NCI-H460 (cell line): ENCODE results near the gene MAP4K3. TPM values are rescaled to one million over a fixed set of nuclear protein-coding genes. Genes with fewer than 3 reads are reported as not detected.
"Not testable (repeated sequence)": the region's sequence is repeated elsewhere in the genome, so short reads cannot be mapped to it uniquely, and the experiment has no call there.

Experiments used
- DNase-seq: peaks from one replicate; pipeline ENCODE4 v3.0.0-alpha.2; 2016; ENCODE audit warnings: low read depth; ENCODE audit errors: extremely low read depth
- total RNA-seq: library from RNA; depleted of rRNA; stranded (reverse); fragments of >200 nt; shearing (Covaris generic); gene quantifications from 2 replicates; pipeline ENCODE4 v1.2.3, GENCODE V29; 2014

Gene MAP4K3
- total RNA-seq, 1 experiment from 2014 or later: 30.5 TPM

- no peak for DNase-seq
These were observed 184.1 kb downstream of the MAP4K3 start for GRCh38 chr2:39252888-39253518.

DNA sequence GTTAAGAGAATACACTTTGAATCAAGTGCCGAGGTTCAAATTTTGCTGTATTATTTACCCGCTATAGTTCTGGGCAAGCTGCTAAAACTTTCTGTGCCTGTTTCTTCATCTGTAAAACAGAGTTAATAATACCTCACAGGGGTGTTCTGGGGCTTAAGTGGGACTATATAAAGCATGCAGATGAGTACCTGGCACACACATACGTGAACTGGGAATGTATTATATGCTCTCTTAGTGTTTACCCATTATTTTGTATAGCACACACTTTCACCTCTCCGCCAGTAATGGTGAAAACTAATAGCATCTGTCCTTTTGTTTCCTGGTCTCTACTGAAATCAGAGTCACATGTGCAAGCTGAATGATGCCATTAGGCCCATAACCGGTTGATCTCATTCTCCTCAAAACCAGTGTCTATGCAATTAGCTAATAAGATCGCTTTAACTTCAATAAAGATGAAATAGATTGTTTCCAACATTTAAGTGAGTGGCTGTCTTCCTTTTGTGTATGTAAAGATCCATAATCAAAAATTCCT, 189.5 kb downstream of the MAP4K3 start:
- DNase-seq: no peak

DNA sequence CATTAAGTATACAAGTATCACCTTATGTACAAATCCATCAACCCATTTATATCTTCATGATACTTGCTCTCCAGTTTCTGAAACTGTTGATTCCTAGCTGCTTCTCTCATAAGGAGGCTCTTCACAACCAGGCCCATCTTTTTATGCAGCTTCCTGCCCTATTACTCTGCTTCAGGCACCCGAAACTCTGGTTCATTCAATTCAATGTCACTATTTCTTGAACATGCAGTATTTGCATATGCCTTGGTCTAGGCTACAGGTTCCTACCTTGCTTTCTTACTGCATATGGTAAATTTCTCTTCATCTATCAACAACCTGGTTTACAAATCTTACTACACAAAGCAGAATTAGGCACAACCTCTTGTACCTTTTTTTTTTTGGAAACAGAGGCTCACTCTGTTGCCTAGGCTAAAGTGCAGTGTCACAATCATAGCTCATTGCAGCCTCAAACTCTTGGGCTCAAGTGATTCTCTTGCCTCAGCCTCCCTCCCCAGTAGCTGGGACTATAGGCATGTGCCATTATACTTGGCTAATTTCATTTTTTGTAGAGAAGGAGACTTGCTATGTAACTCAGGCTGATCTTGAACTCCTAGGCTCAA, 190.6 kb downstream of the MAP4K3 start:
- DNase-seq: no peak

DNA sequence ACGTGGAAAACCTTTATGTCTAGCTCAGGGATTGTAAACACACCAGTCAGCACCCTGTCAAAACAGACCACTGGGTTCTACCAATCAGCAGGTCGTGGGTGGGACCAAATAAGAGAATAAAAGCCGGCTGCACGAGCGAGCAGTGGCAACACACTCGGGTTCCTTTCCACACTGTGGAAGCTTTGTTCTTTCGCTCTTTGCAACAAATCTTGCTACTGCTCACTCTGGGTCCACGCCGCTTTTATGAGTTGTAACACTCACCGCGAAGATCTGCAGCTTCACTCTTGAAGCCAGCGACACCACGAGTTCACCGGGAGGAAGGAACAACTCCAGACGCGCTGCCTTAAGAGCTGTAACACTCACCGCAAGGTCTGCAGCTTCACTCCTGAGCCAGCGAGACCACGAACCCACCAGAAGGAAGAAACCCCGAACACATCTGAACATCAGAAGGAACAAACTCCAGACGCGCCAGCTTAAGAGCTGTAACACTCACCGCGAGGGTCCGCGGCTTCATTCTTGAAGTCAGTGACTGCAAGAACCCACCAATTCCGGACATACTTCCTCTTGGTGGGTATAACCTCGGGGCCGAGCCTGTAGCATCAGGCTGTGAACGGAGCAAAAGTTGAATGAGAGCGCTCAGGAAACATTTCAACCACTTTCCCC, 192.0 kb downstream of the MAP4K3 start:
- DNase-seq: not testable (repeated sequence)

- not testable (repeated sequence) for DNase-seq
These were observed 192.7 kb downstream of the MAP4K3 start for GRCh38 chr2:39244241-39244862.

- no peak for DNase-seq
These were observed 193.5 kb downstream of the MAP4K3 start, which contains the start of gene CDKL4 for GRCh38 chr2:39243469-39244123. Gene CDKL4 (minus strand): TSS chr2:39243970.

DNA sequence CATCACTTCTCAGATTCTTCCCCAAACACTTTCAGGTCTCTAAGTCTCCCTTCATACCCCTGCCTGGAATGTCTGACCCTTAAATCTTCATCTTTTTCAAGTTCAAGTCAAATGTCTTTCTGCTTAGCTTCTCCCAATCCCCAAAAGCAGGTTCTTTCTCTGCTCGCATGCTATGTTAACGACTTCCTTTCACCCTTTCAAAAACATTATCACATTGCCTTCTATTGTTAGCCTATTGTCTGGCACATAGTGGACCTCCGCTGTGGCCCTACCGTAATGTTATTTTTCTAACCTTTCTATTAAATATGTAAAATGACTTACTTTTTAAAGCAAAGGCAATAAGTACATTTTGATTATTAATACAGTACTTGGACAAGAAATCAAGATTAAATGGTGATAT, 195.5 kb downstream of the MAP4K3 start:
- DNase-seq: no peak

DNA sequence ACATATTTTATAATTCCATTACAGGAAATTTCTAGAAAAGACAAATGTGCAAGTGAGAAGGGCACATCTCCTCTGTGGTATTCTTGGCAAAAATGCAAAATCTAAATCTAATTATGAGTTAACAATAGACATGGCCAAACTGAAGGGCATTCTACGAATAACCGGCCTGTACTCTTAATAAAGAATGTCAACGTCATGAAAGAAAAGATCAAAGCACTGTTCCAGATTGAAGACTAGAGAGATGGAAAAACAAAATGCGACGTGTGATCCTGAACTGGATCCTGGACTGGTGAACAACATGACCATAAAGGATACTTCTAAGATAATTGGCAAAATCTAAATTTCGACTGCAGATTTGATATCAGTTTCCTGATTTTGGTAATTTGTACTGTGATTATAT, 196.3 kb downstream of the MAP4K3 start:
- no peak for DNase-seq

- DNase-seq: no peak
These were observed 202.3 kb downstream of the MAP4K3 start for GRCh38 chr2:39234754-39235153.

GRCh38 chr2:39232141-39232540, 204.9 kb downstream of the MAP4K3 start:
- no peak for DNase-seq

DNA sequence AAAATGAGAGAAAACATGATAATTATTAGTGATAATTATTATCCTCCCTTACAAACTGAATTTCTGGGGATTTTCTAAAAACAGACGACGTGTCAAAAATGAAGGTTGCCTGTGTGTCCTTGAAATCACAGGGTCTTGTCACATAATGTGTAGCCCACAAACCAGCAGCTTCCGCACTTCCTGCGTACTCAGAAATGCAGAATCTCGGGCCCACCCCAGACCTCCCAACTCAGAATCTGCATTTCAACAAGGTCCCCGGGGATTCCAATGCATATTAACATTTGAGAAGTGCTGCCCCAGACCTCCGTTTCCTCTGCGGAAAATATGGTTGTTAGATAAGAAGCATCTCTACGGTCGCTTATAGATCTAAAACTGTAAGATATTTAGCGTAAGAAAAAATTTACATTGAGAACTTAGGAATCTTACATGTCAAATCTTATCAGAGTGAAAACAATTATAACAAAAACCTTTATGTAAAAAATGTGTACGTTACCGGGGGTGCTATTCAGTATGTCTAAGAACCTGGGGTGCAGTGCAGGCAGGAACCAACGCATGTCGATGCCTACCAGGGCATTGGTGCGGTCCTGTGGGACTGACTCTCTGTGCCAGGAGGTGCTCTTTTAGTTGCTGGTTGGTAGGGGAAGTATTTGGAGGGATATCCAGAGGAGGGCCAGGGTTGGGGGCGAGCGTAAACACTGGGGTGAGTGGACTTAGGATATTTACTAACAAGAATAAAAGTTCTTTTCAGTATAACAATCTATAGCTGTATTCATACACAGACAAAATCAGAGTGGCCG, 208.5 kb downstream of the MAP4K3 start:
- DNase-seq: no peak

DNA sequence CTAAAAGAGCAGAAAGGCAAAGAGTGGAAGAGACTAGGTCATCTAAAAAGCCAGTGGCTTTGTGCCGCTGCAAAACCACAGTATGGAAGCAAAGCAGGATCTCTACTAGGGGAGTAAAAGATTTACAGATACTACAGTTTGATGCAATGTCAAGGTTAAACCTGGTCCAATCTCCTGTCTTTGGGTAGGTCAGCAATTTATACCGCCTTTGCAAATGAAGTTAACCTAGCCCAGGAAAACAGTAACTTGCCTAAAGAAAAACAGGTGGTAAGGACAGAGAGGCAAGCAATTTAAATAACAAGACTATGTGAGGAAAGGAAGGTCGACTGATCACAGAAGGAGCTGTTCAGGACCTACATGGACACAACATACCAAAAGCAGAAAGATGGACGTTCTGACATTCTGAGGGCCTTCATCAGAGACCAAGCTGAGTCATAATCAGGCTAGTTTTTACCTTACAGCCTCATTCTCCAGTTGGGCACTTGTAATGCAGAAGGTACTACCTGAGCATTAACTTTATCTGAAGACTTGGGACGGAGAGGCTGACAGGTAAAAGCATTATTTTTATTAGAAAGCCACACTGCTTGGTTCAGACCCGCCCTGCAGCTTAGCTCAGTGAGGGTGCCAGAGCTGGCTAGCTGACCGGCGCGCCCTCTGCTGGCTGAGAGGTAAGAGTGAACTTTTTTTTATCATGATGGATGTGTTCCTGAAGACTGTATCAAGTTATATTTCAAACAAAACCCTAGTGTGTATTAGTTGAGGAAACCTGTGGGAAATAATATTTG, 209.3 kb downstream of the MAP4K3 start:
- peak; percentile 57 for DNase-seq

DNA sequence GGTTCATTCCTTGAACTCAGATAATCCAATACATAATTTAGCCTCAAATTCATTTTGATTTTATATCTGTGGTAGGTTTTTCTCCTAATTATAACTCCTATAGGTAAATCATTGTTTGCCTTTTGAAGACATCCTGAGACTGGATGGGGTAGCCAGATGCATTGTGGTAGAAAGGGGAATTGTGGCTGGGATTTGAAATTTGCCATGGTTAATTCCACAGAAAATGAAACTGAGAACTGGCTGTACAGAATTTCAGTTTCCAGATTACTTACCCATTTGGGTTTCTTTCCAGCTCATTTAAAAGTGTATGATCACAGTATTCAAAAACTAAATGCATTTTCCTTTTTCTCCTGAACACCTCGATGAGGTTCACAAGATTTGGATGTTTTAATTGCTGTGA, 211.5 kb downstream of the MAP4K3 start:
- no peak for DNase-seq

- no peak for DNase-seq
These were observed 213.2 kb downstream of the MAP4K3 start for GRCh38 chr2:39223909-39224308.

DNA sequence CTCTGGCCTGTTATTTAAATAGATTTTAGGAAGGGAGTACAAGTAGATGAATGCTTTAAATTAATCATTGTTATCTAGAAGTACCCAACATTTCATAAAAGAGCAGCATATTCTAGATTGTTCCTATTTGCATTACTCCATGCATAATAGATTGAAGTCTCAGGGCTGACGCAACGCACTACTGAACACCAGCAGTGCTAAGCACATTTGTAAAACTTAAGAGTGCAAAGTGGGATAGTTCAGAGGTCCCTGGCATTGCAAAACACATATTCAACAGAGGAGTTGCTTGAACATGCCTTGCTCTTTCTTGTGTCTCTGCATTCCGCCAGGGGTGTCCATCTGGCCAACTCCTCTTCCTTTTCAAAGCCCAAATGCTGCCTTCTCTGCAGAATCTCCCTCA, 215.6 kb downstream of the MAP4K3 start:
- no peak for DNase-seq

DNA sequence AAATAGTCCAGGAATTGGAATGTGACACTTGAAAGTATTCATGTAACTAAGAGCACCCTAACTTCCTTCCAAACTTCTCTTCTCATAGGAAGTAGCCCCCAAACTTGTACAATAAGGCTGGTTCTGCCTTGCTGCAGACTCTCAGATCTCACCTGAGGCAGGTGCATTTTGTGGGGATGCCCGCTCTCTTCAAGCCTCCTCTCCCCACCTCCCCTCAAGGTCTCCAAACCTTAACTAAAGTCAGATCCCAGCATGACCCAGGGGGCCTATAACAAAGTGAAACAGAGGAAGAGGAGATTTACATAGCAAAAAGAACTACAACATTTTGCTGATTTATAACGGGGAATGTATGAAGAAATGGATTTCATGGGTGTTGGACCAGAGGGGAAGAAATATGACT, 216.9 kb downstream of the MAP4K3 start:
- DNase-seq: no peak

GRCh38 chr2:39218391-39218790, 218.7 kb downstream of the MAP4K3 start:
- DNase-seq: no peak

GRCh38 chr2:39217192-39217550, 219.9 kb downstream of the MAP4K3 start:
- no peak for DNase-seq
